ENCODE measurements around the gene FGB. TPM values are rescaled to one million over a fixed set of nuclear protein-coding genes. Genes with fewer than 3 reads are reported as not detected.
A peak's percentile ranks its signal among the peaks of the same experiment; 100 is the strongest.

The FGB gene
- total and polyA plus RNA-seq, 2 of the 13 experiments (the other 11 are each of a cell fraction or from before 2014, with no cell fraction given), result 226 to 784 TPM

- peak; percentile 53; the same call in 1 of the 2 replicates for TF ChIP-seq ARID3A (IDR thresholded peaks at IDR 0.05; ENCODE audit: low read depth, low read length)
- TF ChIP-seq STAG1 (CRISPR knock-in tag; IDR thresholded peaks at IDR 0.05), result peak; percentile 98
- TF ChIP-seq, protein P1, sequence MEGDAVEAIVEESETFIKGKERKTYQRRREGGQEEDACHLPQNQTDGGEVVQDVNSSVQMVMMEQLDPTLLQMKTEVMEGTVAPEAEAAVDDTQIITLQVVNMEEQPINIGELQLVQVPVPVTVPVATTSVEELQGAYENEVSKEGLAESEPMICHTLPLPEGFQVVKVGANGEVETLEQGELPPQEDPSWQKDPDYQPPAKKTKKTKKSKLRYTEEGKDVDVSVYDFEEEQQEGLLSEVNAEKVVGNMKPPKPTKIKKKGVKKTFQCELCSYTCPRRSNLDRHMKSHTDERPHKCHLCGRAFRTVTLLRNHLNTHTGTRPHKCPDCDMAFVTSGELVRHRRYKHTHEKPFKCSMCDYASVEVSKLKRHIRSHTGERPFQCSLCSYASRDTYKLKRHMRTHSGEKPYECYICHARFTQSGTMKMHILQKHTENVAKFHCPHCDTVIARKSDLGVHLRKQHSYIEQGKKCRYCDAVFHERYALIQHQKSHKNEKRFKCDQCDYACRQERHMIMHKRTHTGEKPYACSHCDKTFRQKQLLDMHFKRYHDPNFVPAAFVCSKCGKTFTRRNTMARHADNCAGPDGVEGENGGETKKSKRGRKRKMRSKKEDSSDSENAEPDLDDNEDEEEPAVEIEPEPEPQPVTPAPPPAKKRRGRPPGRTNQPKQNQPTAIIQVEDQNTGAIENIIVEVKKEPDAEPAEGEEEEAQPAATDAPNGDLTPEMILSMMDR (CRISPR knock-in tag; IDR thresholded peaks at IDR 0.05), result peak; percentile 84
- peak; percentile 76; the same call in 1 of the 2 replicates for TF ChIP-seq RAD21 (CRISPR knock-in tag; IDR thresholded peaks at IDR 0.05)
- TF ChIP-seq, protein P2, sequence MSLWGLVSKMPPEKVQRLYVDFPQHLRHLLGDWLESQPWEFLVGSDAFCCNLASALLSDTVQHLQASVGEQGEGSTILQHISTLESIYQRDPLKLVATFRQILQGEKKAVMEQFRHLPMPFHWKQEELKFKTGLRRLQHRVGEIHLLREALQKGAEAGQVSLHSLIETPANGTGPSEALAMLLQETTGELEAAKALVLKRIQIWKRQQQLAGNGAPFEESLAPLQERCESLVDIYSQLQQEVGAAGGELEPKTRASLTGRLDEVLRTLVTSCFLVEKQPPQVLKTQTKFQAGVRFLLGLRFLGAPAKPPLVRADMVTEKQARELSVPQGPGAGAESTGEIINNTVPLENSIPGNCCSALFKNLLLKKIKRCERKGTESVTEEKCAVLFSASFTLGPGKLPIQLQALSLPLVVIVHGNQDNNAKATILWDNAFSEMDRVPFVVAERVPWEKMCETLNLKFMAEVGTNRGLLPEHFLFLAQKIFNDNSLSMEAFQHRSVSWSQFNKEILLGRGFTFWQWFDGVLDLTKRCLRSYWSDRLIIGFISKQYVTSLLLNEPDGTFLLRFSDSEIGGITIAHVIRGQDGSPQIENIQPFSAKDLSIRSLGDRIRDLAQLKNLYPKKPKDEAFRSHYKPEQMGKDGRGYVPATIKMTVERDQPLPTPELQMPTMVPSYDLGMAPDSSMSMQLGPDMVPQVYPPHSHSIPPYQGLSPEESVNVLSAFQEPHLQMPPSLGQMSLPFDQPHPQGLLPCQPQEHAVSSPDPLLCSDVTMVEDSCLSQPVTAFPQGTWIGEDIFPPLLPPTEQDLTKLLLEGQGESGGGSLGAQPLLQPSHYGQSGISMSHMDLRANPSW (CRISPR knock-in tag; IDR thresholded peaks at IDR 0.05; ENCODE audit: borderline replicate concordance), result no peak
- no peak for TF ChIP-seq ZNF646 (CRISPR knock-in tag; IDR thresholded peaks at IDR 0.05)
- peak; percentile 96 for TF ChIP-seq SMC3 (IDR thresholded peaks at IDR 0.05; ENCODE audit: low read length)
- TF ChIP-seq STAT5B (CRISPR knock-in tag; IDR thresholded peaks at IDR 0.05), result no peak
Observed at GRCh38 chr4:154551872-154552686, 10.7 kb upstream of the FGB start (continued).
